GM18508 (cell line): ENCODE results near the gene CFAP99.

Experiments
- ATAC-seq: cut with Tn5 transposase; IDR thresholded peaks from one replicate; pipeline ENCODE4 v1.9.1; 2021; ENCODE audit warnings: moderate number of reproducible peaks; ENCODE audit not compliant: insufficient read depth, unreplicated experiment

CFAP99 gene

GRCh38 chr4:2443956-2444740 lies 25.4 kb downstream of the CFAP99 start:
- ATAC-seq: no peak

DNA sequence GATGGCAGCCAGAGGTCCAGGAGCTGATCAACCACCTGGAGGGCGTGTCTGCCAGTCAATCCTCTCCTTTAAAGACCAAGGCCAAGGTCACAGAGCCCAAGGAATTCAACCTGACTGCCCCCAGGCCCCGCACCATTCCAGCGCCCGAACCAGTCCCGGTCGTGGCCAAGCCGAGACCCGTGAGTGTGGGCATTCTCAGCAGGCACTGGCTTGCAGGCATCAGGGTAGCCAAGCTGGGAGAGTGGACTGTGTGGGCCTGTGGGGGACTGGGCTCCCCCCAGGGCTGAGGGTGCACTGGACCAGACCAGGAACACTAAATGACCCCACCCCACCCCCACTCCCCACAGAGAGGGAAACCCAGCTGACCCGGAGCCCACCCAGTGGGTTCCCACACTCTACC lies 26.4 kb downstream of the CFAP99 start:
- no peak for ATAC-seq

GRCh38 chr4:2445571-2445970 lies 26.8 kb downstream of the CFAP99 start:
- ATAC-seq: no peak

DNA sequence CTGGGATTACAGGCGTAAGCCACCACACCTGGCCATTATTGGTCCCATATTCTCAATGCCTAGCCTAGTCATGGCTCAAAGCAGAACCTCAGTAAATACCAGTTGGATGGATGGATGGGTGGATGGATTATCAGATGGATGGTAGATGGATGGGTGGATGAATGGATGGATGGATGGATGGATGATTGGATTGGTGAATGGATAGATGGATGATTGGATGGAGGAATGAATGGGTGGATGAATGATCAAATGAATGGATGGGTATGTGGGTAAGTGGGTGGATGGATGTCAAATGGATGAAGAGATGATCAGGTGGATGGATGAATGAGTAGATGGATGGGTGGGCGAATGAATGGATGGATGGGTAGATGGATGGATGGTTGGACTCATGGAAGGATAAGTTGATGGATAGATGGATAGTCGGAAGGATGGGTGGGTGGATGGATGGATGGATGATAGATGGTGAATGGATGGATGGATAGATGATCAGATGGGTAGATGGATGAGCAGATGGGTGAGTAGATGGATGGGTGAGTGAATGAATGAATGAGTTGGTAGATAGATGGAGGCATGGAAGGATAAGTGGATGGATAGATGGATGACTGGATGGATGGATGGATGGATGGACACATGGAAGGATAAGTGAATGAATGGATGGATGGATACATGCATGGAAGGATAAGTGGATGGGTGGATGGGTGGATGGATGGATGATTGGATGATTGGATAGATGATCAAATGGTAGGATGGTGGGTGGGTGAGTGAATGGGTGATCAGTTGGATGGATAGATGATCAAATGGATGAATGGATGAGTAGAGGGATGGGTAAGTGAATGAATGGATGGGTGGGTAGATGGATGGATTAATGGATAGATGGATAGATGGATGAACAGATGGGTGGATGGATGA lies 28.2 kb downstream of the CFAP99 start:
- no peak for ATAC-seq

GRCh38 chr4:2448589-2448988 lies 29.8 kb downstream of the CFAP99 start:
- no peak for ATAC-seq

DNA sequence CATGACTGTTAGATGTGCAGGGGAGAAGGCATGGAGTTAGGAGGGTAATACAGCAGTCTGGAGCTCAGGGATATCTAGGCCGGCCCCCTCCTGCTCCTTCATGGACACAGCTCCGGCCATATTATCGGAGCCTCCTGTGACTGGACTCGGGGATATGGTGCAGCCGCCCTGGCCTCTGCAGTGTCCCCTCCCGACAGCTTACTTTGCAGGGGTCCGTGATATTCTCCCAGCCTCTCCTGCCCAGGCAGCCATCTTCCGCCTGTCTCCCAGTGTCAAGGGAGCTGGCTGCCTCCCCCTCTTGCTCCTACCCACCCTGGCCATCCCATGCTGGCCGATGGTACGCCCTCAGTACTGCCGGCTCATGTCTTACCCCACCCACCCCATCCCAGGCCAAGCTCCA lies 30.3 kb downstream of the CFAP99 start:
- no peak for ATAC-seq

- ATAC-seq: no peak
These were observed 31.0 kb downstream of the CFAP99 start for GRCh38 chr4:2449511-2450392.

- no peak for ATAC-seq
These were observed 31.8 kb downstream of the CFAP99 start for GRCh38 chr4:2450394-2451035.

DNA sequence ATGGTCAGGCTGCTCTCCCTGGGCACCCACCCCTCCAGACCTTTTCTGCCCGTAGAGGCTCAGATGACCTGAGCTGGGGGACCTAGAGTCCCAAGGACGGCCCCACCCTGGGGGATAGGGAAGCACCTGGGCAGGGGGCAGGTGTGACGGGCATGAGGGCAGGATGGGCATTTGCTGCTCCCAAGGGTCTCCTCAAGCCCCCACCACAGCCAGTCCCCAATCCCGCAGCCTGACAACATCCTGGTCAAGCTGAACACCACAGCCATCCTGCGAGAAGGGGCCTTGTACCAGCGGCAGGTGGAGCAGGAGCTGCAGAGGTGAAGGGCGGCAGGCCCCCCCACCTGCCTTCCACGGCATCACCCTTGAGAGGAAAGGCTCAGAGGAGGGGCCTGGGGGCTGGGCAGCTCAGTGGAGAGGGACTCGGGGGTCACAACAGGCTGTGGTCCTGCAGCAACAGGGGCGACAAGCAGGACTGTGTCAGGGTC lies 32.3 kb downstream of the CFAP99 start:
- no peak for ATAC-seq

- ATAC-seq: no peak
These were observed 33.3 kb downstream of the CFAP99 start for GRCh38 chr4:2451821-2452785.

DNA sequence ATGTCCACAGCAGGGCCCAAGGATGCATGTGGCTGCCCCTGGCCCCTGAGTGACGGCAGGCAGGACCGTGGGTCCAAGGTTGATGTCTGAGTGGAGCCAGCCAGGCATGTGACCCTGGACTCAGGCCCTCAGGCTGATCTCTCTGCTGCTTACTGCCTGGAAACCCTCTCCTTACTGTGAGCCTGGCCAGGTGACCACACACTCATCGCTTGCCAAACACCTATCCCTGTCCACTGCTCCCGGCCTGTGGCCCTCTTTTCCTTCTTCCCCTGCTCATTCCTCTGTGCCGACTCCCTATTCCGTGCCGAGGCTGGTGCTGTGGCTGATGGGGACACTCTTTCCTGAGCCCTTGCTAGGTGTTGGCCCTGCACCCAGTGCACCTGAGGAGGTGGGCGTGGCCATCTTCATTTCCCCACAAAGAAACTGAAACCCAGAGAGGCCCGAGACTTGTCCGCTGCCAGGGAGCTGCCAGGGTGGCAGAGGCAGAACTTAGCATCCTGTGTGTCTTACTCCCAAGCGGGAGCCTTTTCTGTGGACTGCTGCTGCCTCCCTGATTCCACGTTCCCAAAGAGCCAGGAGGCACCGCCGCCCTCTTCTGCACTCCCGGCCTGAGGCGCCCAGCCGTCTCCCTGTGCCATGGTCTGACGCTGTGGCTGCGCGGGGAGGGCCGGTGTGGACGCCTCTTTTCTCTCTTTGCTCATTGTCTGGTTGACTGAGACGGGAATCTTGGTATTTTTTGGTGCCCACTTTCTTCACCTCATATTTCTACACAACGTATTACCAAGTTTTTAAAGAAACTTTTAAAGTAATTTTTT lies 38.9 kb downstream of the CFAP99 start:
- no peak for ATAC-seq

- no peak for ATAC-seq
These were observed 40.1 kb downstream of the CFAP99 start for GRCh38 chr4:2458546-2459491.

GRCh38 chr4:2459589-2460349 lies 41.0 kb downstream of the CFAP99 start:
- ATAC-seq: no peak

DNA sequence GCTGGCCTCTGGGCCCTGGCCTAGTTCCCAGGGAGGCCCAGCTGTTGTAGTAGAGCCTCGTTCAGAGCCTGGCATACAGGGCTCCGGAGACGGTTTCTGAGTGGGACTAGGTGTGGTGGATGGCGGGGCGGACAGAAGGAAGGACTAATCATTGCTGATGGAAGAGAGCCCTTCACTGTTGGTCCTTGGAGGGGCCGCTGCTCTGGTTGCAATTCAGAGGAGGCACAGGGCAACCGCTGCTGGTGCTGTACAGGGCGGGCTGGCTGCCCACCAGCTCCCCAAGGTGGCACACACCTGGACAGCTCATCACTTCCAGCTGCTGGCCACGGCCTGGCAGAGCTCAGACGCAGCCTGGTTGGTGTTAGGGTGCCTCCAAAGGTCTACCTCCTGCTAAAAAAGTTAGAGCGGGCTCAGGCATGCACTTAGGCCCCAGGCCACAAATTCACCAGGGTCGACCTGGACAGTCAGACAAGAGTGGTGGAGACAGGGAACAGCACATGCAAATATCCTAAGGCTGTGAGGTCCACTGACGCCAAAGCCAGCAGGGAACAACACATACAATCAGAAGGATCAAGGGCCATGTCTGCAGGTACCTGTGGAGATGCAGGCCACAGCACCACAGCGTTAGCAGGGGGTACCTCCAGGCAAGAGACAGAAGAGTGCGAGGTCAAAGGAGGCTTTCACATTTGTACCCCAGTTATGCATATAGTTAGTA lies 42.6 kb downstream of the CFAP99 start:
- no peak for ATAC-seq

- ATAC-seq: no peak
These were observed 43.6 kb downstream of the CFAP99 start for GRCh38 chr4:2462218-2462991.
